Activated CD4-positive, alpha-beta T cell treated with anti-CD3 and anti-CD28 coated beads, Interleukin-2, Interleukin-6, amounts not matched to agents 100 ng/mL and 50 ng/mL, durations not matched to agents 16 hours and 8 hours (primary cell): ENCODE measurements around the gene MACROH2A1.

Experiments used
- DNase-seq: peaks from one replicate; pipeline ENCODE4 v3.0.0-alpha.2; 2020

The MACROH2A1 gene

DNA sequence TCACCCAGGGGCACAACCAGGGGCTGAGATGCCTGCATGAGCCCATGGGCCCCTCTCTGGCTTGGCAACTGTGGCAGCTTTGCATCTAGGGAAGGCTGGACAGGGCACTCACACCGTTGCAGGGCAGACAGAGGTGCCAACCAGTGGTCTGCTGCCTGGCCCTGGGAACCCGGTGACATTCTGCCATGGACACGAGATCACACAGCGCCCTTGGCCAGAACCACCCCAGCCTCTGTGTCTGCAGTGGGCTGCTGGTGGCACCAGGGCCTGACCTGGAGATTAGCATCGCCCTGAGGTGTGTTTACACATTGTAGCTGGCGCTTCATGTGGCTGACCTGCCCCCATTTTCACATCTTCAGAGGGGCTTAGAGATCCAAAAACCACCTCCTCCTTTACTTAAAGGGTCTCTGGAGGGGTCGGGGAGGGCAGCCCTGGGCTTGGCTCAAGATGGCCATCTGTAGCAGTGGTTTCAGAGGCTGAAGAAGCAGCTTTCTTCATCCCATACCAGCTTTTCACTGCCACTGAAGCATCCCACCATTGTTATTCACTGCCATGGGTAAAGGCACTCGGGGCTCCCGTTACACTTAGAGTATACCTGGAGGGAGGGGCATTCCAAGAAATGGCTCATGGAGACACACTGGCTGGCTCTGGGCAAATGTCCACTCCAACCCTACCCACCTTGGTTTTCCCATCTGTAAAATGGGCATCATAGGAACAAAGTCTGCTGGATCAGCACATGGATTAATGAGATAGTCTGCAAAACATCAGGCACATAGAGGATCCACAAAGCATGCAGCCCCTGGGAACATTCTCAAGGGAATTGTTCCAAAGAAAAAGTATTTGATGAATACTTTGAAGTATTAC, 36.7 kb upstream of the MACROH2A1 start:
- no peak for DNase-seq

DNA sequence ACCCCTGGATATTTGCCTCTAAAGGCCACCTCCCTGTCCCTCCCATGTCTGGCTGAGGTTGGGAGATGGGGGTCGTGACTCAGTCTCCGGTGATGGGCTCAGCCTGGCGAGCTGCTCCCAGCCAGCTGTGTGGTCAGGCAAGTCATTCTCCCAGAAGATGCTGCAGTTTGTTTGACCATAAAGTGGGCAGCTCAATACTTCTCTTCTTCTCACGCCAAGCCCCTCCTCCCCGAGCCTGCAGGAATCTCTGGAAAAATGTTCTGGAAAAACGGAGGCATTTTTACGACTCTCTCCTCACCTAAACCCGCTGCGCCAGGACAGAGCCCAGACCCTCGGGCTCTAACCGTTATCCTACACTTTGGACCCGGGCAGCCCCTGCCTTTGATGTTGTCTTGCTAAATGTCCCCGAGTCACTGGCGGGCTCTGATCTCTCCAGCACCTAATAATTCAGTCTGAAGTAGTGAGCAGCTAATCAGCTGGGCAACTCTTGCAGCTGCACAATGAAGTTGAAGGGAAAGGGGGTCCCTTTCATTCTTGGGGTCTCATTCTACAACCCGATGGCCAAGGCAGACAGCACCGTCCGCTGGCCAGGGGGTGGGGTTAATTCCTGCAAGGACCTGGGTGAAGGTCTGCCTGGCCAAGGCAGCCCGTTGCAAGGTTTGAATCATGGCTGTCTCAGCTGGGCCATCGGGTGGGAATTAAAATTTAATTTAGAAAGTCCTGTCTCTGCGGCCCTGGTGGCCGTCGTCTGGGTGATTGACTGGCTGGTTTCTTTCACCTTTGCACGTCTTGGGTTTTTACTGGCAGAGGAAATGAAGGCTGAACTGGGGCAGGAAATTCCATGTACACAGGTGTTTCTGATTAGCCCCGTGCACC, 35.8 kb upstream of the MACROH2A1 start:
- no peak for DNase-seq

DNA sequence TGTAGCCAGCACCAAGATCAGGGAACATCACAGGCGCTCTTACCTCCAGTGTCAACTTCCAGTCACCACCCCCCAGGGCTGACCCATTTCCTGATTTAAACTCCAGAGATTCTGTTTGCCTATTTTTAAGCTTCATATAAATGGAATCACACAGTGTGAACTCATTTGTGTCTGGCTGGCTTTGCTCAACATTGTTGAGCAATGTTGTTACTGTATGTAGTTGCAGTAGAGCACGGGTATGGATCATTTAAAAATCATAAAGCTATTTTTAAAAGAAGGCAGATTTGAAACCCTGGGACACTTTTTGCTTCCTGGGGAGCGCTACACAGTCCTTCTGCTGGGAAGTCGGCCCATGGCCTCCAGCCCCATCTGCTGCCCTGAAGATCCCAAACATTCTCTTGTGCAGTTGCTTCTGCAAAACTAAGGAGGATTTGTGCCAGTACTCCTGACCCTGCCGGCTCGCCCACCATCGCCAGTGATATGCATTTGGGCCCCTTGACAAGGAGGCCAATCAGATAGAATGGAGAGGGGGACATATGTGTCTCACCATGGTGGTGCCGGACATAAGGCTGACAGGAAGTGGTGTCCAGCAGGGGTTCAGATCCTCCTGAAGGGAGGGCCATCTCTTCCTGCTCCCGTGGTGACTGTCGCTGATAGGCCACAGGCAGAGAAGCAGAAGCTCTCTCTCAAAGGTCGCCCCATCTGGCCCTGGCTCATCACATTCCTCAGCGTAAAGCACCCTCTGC, 34.8 kb upstream of the MACROH2A1 start:
- no peak for DNase-seq

DNA sequence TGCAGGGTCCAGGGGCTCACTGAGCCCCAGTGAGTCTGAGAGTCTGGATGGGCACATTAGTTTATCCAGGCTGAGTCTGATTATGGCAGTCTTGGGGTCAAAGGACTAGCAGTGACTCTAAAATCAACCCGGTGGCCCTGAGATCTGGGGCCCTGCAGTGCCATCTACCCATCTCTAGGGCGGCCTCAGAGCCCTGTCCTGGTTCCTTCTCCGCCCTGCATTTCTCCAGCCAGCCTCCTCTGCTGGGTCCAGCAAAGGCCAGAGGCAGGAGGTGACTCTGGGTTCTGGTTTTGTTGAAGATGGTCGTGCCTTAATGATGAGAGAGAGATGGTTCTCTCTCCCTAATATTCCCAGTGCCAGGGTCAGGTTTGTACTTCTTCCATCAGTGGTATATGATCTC, 33.1 kb upstream of the MACROH2A1 start:
- DNase-seq, result no peak

DNA sequence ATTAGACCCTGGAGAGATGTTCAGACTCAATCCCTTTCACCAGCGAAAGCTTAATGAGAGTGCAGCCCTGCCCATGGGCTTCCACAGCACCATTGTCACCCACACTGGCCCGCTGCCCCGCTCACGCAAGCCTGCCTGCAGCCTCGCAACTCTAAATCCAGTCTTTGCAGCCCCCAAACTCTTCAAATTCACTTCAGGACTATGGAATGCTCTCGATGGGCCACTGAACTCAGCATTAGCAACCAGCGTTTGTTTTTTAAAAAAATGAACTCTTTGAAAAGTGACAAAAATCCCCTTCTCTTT, 31.1 kb upstream of the MACROH2A1 start:
- DNase-seq, result no peak

DNA sequence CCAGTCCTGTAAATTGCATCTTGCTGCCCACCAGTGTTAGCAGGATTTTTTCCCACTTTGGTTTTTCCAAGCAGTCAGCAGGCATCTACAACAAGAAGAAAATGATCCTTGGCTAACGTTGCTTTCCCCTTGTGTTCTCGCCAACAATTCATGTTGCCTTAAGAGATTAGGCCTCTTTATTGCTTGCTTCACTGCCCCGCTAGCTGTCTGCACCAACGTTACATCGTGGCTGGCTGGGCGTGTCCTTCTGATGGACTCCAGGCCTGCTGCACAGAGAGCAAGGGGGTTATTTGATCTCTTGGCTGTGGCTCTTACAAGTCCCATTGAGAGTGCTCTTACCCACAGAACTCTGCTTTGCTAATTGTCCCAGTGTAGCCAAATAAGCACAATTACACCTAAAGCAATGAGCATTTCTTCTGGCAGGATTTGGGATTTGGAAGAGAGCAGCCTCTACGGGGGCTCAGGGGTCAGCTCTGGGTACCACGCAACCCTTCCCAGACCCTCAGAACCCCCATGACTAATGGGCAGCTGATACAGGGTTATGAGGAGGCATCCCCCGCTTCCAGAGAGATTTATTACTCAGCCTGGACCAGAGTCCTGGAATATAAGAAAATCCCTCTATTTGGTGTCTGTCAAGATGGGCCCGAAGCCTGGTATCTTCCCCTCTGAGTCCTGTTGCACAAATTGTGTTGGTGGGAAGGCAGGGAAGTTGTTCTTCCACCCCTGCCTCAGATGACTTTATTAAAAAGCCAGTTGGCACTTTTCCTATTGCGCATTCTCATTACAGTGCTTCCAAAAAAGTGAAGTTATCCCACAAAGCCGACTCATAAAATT, 30.5 kb upstream of the MACROH2A1 start:
- no peak for DNase-seq

DNA sequence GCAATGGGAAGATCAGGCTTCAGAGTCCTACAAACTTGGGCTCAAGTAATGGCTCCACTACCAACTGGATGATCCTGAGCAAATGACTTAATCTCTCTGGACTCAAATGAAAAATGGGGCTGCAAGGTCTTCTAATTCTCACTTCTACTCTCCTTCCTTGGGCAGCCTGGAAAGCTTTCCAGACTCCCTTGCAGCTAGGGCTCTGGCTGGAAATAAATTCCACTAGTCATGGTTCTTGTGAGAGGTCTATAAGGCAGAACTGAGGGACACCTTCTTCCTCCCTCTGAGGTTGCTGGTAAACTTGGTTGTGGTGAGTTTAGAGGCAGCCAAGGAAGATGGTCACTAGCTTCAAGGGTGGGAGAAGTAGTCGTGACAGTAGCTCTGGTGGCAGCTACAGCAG, 29.6 kb upstream of the MACROH2A1 start:
- DNase-seq, result no peak

DNA sequence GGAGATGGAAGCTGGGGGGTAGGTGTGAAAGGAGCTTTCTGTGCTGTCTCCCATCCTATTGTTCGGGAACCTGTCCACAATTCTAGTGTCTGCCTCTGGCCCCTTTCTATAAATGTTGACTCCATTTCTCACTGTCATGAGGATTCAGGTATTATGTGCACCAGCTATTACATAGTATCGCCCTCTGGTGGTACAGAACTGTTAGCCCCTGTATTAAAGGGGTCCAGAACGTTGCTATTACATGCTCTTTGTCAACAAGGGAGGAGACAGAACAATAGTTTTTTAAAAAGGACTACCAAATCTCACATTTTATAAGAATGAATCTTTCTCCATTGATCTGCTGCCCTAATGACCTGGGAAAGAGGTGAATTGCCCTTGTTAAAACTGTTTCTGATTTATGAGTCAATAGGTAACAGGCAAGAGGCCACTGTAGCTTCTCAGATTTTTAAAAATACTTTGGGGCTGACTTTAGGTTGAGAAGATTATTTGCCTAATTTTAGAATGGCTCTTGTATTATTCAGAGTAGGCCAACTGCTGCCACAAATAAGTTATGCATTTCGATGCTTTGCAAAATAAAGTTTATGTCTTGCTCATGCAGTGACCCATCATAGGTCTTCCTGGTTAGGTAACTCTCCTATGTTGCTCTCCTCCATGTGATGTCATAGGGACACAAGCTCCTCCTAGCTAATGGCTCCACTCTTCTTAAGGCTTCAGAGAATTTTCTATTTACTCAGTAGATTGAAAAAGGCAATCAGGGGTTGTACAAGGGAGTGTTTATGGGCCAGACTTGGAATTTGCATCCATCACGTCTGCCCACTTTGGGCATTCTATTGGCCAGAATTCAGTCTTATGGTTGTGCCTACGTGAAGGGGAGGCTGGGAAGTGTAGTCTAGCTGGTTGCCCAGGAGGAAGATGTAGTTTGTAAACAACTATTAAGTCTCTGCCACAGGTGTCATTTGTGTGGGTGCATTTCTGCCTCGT, 27.4 kb upstream of the MACROH2A1 start:
- DNase-seq, result peak; percentile 68

DNA sequence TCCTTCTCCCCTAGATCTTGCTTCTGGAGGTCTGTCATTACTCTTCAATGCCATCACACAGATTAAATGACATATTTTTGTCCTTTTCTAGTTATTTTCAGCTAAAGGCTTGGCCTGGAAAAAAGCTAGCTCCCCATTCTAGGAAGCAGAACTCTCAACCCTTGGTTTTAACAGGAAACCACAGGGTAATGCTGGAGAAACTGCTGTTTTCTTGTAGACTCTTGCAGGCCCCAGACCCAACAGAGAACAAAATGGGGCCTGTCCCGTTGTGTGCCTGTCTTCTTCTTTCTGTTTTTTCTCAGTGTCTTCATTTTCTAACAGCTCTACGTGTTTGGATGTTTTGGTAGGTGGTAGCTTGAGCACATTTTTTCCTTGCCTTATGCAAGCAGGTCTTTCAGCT, 26.6 kb upstream of the MACROH2A1 start:
- DNase-seq, result no peak

DNA sequence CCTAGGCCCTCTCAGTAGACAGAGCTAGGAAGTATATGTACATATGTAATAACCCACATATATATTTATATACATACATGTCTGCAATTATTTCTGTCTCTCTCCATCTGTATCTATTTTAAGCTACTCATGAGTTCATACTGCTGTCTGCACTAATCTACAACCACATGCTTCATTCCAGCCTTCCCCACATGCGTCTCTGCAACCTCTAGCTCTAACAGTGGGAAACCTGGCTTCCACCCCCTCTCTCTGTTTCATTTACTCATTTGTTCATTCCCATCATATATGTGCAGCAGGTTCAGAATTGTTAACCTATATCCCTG, 24.8 kb upstream of the MACROH2A1 start:
- DNase-seq, result no peak

DNA sequence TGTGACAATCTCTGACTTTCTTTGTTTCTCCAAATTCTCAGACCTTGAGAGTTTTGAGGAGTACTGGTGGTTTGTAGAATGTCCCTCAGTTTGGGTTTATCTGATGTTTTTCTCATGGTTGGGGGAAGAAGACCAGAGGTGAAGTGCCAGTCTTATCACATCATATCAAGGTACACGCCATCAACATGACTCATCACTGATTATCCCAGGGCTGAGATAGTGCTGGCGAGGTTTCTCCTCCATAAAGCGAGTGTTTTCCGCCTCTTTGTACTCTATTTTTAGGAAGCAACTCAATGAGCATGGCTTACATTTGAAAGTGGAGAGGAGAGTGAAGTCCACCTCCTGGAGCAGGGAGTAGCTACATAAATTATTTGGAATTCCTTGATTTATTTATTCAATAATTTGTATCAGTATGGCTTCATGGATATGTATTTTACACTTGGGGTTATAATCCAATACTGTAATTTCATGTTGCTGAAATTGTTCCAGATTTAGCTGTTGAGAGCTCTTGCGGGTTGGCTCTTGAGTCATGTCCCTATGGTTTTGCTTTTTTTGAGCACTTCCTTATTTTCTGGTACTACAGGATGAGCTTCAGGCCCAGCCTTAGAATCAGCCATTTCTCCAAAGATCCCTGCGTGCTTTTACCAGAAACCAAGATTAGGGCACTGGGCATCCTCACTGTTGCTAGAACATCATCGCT, 24.3 kb upstream of the MACROH2A1 start:
- DNase-seq, result no peak

DNA sequence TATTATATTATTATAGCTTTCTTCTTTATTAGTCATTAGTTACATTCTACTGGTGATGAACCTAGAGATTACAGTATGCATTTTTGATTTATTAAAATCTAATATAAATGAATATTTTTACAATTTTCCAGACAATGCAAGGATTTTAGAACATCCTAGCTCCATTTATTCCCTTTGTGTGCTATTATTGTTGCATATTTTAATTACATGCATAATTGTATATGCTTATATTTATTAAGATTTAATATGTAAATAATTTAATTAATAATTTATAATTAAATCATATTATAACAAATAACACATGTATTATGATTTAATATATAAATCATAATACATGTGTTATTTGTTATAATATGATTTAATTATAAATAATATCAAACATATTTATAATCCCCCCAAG, 23.4 kb upstream of the MACROH2A1 start:
- no peak for DNase-seq

DNA sequence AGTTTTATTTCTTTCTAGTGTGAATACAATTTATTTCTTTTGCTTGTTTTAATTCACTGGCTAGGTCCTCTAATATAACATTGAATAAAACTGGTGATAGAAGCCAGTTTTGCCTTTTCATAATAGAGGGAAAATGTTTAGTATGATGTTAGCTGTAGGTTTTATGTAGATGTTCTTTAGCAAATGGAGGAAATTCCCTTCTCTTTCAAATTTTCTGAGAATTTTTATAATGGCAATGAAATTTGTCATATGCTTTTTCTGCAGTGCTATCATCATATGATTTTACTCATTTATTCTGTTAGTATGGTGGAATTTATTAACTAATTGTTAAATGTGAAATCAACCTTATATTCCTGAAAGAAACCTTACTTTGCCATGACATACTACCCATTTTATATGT, 18.1 kb upstream of the MACROH2A1 start:
- no peak for DNase-seq

DNA sequence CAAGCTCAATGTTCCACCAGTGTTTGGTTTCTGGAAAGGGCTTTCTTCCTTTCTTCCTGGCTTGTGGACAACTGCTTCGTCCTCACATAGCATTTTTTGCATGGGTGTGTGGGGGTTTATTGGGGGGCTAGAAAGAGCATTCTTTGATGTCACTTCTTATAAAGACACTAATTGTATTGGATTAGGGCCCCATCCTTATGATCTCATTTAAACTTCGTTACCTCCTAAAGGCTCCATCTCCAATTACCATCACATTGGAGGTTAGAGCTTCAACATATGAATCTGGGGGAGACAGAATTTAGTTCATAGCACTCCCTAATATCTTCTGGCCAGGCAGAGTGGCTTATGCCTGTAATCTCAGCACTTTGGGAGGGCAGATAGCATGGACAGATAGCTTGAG, 6.1 kb upstream of the MACROH2A1 start:
- DNase-seq, result no peak

DNA sequence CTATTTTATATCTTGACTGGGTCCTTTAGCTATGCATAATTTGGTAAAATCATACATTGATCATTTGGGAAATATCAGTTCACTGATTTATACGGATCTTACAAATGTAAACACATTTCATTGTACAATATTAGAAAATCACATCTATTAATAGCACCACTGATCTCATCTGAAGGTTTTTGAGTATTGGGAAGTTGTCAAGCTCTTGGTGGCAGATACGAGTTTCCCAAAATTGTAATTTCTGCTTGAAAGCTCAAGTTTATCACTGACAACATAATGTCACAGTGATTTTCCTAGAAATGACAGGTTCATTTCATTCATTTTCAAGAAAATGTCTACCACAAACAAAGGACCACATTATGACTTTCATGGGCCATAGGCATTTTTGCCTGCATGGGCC, 3.0 kb upstream of the MACROH2A1 start:
- DNase-seq, result no peak

DNA sequence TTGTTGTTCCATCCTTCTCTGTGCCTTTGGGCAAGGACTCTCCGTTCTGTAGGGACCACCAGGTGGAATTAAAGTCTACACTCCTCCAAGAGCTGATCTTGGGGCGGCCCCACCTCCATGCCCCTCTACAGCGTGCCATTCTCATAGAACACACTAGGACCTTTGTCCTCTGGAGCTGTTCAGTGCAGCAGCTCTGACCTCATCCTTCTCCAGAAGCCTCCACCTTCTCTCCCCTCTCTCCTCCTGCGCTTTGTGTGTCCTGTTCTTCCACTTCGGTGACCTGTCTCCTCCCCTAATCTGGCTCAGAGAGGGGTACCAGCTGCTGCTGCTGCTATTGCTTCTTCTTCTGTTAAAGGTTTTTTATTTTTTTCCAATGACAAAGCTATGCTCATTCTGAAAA, 1.8 kb upstream of the MACROH2A1 start:
- no peak for DNase-seq

DNA sequence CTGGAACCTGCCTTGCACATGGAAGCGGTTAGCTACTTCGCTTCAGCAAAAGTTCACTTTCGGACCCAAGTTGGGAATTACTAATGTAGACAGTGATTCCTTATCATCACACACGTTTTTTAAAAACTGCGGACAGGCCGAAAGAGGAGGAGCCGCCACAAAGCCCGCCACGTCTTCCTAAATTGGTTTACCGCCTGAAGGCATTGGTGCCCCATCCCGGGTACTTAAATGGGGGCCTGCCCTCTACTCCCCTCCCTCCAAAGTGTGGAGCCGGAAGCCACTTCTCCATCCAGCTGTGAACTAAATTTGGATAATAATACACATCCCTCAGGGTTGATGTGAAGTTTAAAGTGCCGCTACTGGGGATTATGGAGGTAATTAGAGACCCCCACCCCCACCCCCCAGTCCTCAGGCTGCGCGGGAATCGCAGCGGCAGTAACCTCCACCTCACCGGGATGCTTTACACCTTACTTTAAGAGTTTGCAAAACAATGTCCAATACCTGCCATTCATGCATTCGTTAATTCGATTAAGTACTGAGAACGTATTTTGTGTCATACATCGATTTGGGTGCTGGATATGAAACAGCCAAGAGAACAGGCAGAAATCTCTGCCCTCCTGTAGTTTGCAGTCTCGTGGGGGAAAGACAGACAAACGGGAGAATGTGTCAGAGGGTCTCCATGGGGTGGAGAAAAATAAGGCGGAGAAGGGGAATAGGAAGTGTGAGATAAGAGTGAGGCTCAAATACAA, 937 bp upstream of the MACROH2A1 start:
- no peak for DNase-seq

DNA sequence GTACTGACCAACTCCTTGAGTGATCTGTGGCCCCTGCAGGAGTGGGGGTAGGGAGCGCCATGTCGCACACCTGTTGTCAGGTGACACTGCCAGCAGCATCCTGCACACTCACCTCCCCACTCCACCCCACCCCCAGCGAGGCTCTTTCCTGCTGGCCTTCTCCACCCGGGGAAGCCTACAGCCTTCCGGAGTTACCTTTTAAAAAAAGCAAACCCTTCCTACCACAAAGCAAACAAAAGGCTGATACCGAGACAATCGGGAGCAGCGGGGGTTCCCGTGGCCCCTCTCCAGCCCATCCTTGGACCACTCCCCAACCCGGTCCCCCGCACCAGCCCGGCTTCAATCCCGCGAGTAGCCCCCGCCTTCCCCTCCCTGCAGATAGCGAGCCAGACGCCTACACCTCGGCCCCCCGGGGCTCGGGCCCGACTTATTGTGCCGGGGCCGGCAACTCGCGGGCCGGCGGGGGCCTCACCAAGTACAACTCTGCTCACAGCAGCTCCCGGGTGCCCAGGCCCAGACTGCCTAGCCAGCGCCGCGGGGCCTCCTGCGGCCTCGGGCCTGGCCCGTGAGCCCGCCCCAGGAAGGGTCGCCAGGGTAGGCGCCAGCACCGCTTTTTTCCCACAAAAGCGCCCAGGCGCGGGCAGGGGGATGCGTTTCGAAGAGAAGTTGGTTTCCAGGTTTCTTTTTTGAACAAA, 724 bp downstream of the MACROH2A1 start:
- peak; percentile 62 for DNase-seq

DNA sequence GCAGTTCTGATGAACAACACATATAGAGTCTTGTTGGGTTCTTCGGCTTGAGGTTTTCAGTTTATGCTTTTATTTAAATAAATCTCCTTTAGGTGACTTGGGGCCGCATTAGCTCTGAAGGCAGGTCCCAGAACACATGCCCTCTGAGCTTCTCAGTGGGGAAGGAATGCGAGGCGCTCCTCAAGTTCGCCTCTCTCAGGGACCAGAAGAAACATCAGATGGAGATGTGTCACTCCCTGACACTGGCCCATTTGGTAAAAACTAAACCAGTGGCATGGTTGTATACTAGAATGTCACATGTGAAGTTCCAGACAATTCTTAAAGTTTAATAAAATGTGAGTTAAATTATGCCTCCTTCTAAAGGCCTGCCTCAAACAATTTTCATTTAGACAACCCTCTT, 1.9 kb downstream of the MACROH2A1 start:
- no peak for DNase-seq
